ENCODE measurements around the gene PRLHR. TPM values are rescaled to one million over a fixed set of nuclear protein-coding genes. Genes with fewer than 3 reads are reported as not detected.

The PRLHR gene
- total RNA-seq, 1 experiment from 2014 or later: not detected

DNA sequence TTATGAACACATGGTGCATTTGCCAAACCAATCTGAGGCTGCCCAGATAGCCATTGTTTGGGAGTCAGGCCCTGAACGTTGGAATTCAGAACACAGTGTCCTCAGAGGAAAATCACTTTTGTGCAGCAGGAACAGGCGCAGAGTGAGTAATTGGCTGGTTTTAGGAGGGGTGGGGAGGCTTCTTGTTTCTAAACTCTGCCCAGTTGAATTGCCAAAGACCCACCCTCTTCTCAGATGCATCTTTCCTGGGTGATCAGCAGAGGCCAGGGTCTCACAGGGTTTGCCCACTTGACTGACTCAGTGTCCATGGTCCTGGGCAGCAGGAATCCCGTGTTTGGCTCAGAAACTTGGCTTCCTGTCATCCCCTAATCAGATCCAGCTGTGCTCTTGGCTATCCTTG lies 24.3 kb downstream of the PRLHR start:
- ChIA-PET POLR2A (ENCODE audit: low non-redundant PET) (no interaction called here), CTCF (no interaction called here)
- intact Hi-C loops (cut with micrococcal nuclease; ENCODE audit: unreplicated experiment): no loop called here
- TF ChIP-seq, protein P1, sequence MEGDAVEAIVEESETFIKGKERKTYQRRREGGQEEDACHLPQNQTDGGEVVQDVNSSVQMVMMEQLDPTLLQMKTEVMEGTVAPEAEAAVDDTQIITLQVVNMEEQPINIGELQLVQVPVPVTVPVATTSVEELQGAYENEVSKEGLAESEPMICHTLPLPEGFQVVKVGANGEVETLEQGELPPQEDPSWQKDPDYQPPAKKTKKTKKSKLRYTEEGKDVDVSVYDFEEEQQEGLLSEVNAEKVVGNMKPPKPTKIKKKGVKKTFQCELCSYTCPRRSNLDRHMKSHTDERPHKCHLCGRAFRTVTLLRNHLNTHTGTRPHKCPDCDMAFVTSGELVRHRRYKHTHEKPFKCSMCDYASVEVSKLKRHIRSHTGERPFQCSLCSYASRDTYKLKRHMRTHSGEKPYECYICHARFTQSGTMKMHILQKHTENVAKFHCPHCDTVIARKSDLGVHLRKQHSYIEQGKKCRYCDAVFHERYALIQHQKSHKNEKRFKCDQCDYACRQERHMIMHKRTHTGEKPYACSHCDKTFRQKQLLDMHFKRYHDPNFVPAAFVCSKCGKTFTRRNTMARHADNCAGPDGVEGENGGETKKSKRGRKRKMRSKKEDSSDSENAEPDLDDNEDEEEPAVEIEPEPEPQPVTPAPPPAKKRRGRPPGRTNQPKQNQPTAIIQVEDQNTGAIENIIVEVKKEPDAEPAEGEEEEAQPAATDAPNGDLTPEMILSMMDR (conservative IDR thresholded peaks at IDR 0.05; ENCODE audit: low read depth, low read length): no peak
- no peak for TF ChIP-seq EZH2 (IDR thresholded peaks at IDR 0.05; ENCODE audit: borderline replicate concordance, low read depth, low read length, poor library complexity, severe bottlenecking)
- no peak overlapping the region for H3K4me3 ChIP-seq (ENCODE audit: low read depth, low read length, poor library complexity, severe bottlenecking)
- H3K27me3 ChIP-seq (replicated peaks; ENCODE audit: insufficient read depth, low read depth, low read length, poor library complexity): peaks cover 15% of the 10 kb centered on the region
- H3K27ac ChIP-seq (ENCODE audit: low read depth, low read length, poor library complexity, severe bottlenecking): no peak overlapping the region
- H3K4me1 ChIP-seq (ENCODE audit: insufficient read depth, low read length, poor library complexity, severe bottlenecking): no peaks in the 10 kb centered on the region
- no TSS peak for BruUV-seq (replicated peaks)
- H3K9me3 ChIP-seq (ENCODE audit: low read depth, low read length, poor library complexity, severe bottlenecking): no peaks in the 10 kb centered on the region
- DNase-seq (ENCODE audit: low spot score): no peak
- H3K36me3 ChIP-seq (ENCODE audit: insufficient read depth, low read length, poor library complexity, severe bottlenecking): no peaks in the 10 kb centered on the region

GRCh38 chr10:118570591-118570990 lies 24.9 kb downstream of the PRLHR start:
- H3K9me3 ChIP-seq (ENCODE audit: low read depth, low read length, poor library complexity, severe bottlenecking): no peaks in the 10 kb centered on the region
- no TSS peak for BruUV-seq (replicated peaks)
- peaks cover 9% of the 10 kb centered on the region for H3K27me3 ChIP-seq (replicated peaks; ENCODE audit: insufficient read depth, low read depth, low read length, poor library complexity)
- H3K4me1 ChIP-seq (ENCODE audit: insufficient read depth, low read length, poor library complexity, severe bottlenecking): no peaks in the 10 kb centered on the region
- H3K4me3 ChIP-seq (ENCODE audit: low read depth, low read length, poor library complexity, severe bottlenecking): no peak overlapping the region
- CTCF ChIA-PET: no interaction called here
- TF ChIP-seq, protein P1 (conservative IDR thresholded peaks at IDR 0.05; ENCODE audit: low read depth, low read length): no peak
- no peak for TF ChIP-seq EZH2 (IDR thresholded peaks at IDR 0.05; ENCODE audit: borderline replicate concordance, low read depth, low read length, poor library complexity, severe bottlenecking)
- intact Hi-C loops (cut with micrococcal nuclease; ENCODE audit: unreplicated experiment): no loop called here
- no peaks in the 10 kb centered on the region for H3K36me3 ChIP-seq (ENCODE audit: insufficient read depth, low read length, poor library complexity, severe bottlenecking)
- POLR2A ChIA-PET (ENCODE audit: low non-redundant PET): no interaction called here
- DNase-seq (ENCODE audit: low spot score): no peak
- H3K27ac ChIP-seq (ENCODE audit: low read depth, low read length, poor library complexity, severe bottlenecking): no peak overlapping the region

DNA sequence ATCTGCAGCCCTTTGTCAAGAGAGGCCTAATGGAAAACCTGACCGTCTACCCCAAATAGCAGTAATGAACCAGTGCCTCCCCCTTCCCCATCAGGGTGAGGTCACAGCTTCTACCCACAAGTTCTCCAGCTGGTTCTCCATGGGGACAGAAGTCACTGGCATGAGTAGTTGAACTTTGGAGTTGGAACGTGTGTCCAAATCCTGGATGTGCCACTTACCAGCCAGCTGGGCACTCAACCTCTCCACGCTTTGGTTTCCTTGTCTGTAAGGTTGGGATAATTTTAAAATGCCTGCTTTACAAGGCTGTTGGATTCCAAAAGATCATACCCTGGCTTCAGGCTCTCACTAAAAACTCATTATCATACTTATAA lies 25.6 kb downstream of the PRLHR start:
- Histone ChIP-seq H3K4me3 (ENCODE audit: low read depth, low read length, poor library complexity, severe bottlenecking) (no peak overlapping the region), H3K9me3 (ENCODE audit: low read depth, low read length, poor library complexity, severe bottlenecking) (no peaks in the 10 kb centered on the region), H3K27ac (ENCODE audit: low read depth, low read length, poor library complexity, severe bottlenecking) (no peak overlapping the region), H3K36me3 (ENCODE audit: insufficient read depth, low read length, poor library complexity, severe bottlenecking) (no peaks in the 10 kb centered on the region), H3K4me1 (ENCODE audit: insufficient read depth, low read length, poor library complexity, severe bottlenecking) (no peaks in the 10 kb centered on the region), H3K27me3 (replicated peaks; ENCODE audit: insufficient read depth, low read depth, low read length, poor library complexity) (peaks cover 4% of the 10 kb centered on the region)
- no peak for DNase-seq (ENCODE audit: low spot score)
- TF ChIP-seq EZH2 (IDR thresholded peaks at IDR 0.05; ENCODE audit: borderline replicate concordance, low read depth, low read length, poor library complexity, severe bottlenecking): no peak
- TF ChIP-seq, protein P1 (conservative IDR thresholded peaks at IDR 0.05; ENCODE audit: low read depth, low read length): no peak
- ChIA-PET CTCF (no interaction called here), POLR2A (ENCODE audit: low non-redundant PET) (no interaction called here)
- BruUV-seq (replicated peaks): no TSS peak
- intact Hi-C loops (cut with micrococcal nuclease; ENCODE audit: unreplicated experiment): loop anchor here (10.0 kb wide), 1 partner anchor 455 kb away; the partner anchor contains the start of gene NANOS1

Measured in A673 (cell line).